ENCODE measurements around the gene EPSTI1.
"Not testable (repeated sequence)": the region's sequence is repeated elsewhere in the genome, so short reads cannot be mapped to it uniquely, and the experiment has no call there.

EPSTI1 gene

DNA sequence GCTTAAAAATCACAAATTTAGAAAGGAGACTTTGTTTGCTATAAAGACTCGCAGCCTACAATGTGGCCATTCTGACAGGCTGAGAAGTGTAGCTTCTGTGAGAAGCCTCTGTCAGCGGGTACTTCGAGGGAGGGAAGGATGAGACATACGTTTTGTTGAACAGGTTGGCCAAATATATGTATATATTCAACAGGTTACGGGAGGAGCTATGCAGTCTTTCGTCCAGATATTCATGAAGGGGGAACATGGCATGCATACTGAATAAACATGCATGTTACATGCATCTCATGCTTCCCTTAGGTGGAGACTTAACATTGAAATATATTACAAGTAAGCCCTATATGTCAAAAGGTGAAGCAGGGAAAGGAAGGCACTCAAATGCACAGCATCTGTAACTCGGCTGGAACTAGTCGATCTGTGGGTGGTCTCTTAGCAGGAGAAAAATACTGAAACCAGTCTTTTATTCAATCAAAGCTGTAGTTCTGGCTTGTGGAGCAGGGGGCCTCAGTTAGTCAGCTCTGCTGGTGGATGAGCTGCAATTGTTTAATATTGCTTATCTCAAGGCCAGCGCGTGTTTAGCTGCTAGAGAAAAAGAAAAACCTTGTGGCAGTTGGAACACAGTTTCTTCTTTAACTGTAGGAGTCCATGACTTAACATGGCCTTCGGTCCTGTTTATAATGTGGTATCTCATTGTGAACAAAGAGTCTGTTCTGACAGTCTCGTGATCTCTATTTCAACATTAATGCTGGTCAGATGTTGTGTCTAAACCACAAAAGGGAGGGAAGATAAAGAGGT, 116.4 kb downstream of the EPSTI1 start:
- no peak overlapping the region for H3K27ac ChIP-seq
- no peak for DNase-seq (ENCODE audit: low spot score)
- ChIA-PET CTCF (no interaction called here), POLR2A (ENCODE audit: low non-redundant PET) (no interaction called here)
- TF ChIP-seq, protein P1, sequence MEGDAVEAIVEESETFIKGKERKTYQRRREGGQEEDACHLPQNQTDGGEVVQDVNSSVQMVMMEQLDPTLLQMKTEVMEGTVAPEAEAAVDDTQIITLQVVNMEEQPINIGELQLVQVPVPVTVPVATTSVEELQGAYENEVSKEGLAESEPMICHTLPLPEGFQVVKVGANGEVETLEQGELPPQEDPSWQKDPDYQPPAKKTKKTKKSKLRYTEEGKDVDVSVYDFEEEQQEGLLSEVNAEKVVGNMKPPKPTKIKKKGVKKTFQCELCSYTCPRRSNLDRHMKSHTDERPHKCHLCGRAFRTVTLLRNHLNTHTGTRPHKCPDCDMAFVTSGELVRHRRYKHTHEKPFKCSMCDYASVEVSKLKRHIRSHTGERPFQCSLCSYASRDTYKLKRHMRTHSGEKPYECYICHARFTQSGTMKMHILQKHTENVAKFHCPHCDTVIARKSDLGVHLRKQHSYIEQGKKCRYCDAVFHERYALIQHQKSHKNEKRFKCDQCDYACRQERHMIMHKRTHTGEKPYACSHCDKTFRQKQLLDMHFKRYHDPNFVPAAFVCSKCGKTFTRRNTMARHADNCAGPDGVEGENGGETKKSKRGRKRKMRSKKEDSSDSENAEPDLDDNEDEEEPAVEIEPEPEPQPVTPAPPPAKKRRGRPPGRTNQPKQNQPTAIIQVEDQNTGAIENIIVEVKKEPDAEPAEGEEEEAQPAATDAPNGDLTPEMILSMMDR (conservative IDR thresholded peaks at IDR 0.05; ENCODE audit: low read depth) = no peak

DNA sequence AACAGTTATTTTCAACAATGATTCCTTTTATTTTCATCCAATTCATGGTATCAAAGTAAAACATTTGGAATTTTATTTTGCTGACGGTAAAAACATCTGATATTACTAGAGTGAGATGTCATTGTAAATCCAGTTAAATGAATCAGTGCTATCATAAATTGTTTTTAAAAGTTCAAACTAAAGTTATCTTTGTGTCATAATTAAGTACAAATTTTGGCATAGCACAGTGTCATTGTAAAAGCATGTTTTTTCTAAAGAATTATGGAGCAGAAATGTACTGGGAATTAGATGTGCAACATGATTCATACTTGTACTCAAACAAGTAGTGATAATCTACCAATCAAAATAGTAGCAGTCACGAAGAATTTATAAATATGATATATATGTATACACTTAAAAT, 117.8 kb downstream of the EPSTI1 start:
- DNase-seq (ENCODE audit: low spot score) = no peak
- ChIA-PET CTCF (no interaction called here), POLR2A (ENCODE audit: low non-redundant PET) (no interaction called here)
- TF ChIP-seq, protein P1 (conservative IDR thresholded peaks at IDR 0.05; ENCODE audit: low read depth) = no peak
- H3K27ac ChIP-seq = no peak overlapping the region

DNA sequence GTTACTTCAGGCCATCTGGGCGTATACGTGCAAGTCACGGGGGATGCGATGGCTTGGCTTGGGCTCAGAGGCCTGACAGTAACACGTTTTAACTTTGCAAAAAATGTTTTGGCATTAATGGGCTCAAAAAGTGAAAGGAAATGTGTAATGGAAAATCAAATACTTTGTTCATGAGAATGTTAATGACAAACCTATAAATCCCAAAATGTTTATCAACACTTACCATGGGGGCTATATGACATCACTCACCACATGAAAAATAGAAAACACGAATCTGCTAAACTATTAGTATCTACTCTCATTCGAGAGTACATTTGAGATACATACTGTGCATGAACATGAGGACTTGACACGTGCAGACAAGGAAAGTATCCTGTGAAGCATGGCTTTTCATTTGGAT, 119.0 kb downstream of the EPSTI1 start:
- no peak overlapping the region for H3K27ac ChIP-seq
- POLR2A ChIA-PET (ENCODE audit: low non-redundant PET) = no interaction called here
- TF ChIP-seq, protein P1 (conservative IDR thresholded peaks at IDR 0.05; ENCODE audit: low read depth) = no peak
- no peak for DNase-seq (ENCODE audit: low spot score)
- CTCF ChIA-PET = no interaction called here

DNA sequence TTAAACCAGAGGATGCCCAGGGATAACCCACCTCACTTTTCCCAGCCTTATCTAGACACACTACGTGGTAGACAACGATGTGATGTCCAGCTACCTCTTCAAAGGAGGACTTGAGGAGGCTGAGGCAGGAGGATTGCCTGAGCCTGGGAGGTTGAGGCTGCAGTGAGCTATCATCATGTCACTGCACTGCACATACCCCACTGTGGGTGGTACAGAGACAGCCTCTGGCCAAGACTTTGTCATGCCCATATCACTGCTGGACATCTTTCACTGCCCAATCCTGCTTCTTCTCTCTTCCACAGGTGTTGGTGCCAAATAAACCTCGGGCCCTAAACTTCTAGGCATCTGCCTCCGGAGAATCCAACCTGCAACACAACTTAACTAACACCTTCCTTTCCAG, 124.8 kb downstream of the EPSTI1 start:
- no peak for DNase-seq (ENCODE audit: low spot score)
- TF ChIP-seq, protein P1 (conservative IDR thresholded peaks at IDR 0.05; ENCODE audit: low read depth) = no peak
- CTCF ChIA-PET = no interaction called here
- POLR2A ChIA-PET (ENCODE audit: low non-redundant PET) = no interaction called here
- H3K27ac ChIP-seq = no peak overlapping the region

DNA sequence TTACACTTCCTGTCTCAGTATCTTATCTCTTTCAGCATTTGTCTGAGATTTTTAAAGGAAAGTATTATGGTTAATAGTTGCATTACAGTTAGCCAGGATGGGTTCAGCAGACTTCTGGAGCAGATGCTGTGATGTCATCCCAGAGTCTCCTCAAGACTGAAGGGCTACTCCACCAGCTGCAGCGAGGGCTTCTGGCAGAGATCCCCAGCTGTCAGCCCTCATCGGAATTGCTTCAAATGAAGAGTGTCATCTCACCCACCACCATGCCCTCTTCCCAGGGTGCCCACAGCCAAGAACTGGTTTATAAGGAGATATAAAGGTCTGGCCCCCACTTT, 126.3 kb downstream of the EPSTI1 start:
- ChIA-PET CTCF (no interaction called here), POLR2A (ENCODE audit: low non-redundant PET) (no interaction called here)
- TF ChIP-seq, protein P1 (conservative IDR thresholded peaks at IDR 0.05; ENCODE audit: low read depth) = no peak
- no peak for DNase-seq (ENCODE audit: low spot score)
- H3K27ac ChIP-seq = no peak overlapping the region

DNA sequence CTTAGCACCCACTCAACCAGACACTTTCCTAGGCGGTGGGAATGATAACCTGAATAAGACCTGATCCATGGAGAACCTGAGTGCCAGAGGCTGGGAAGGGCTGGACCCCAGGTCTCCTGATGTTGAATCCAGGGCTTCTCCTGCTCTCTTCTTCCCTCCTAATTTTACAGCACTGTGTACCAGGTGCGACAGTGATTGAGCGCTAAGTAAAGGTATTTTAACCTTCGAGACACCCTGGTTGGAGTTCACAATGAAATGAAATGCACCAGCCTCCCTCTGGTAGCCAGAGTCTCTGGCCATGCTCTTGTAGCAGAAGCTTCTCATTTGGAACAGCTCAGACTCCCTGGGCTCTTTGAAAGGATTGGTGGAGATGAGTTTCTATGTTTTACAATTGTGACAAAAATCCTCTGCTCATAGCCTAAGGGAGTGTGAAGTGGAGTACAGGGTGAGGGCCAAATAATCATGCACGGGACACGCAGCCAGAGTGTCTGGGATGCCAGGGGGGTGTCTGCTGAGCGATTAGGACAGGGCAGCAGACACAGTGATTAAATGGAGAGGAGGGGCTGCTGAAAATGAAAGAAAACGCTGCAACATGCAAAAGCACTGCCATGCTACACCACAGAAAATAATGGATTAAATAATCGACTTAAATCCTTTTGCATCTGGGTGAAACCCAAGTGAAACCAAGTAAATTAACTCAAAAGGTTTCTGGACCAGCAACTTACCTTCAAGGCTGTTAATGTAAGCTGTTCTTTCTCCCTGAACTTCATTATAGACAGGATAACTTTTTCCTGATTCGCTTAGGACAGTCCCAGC, 126.9 kb downstream of the EPSTI1 start:
- DNase-seq (ENCODE audit: low spot score) = no peak
- no peak overlapping the region for H3K27ac ChIP-seq
- ChIA-PET CTCF (interaction anchor here (0.7 kb wide), 1 partner anchor 939 kb away, joined by 4 read pairs; no protein-coding TSS in a partner anchor), POLR2A (ENCODE audit: low non-redundant PET) (no interaction called here)
- TF ChIP-seq, protein P1 (conservative IDR thresholded peaks at IDR 0.05; ENCODE audit: low read depth) = no peak

DNA sequence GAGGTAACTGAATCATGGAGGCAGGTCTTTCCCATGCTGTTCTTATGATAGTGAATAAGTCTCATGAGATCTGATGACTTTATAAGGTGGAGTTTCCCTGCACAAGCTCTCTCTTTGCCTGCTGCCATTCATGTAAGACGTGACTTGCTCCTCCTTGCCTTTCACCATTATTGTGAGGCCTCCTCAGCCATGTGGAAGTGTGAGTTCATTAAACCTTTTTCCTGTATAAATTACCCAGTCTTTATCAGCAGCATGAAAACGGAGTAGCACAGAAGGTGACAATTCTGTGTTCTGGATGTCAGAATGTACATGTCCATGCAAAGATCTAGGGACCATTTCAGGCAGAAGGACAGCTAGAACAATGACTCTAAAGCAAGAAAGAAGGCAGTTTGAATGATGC, 129.7 kb downstream of the EPSTI1 start:
- DNase-seq (ENCODE audit: low spot score); CTCF ChIA-PET; H3K27ac ChIP-seq; POLR2A ChIA-PET (ENCODE audit: low non-redundant PET): not testable (repeated sequence)

Data from RWPE1 (cell line).